Activated effector memory CD4-positive, alpha-beta T cell treated with Interleukin-2 at 50 U/mL for 16 hours (primary cell): ENCODE measurements around the gene MRPL38.

Source experiments
- DNase-seq: peaks from one replicate; pipeline ENCODE4 v3.0.0-alpha.2; 2020

The MRPL38 gene

GRCh38 chr17:75904749-75905521 lies at the start of gene MRPL38:
TSS of gene MRPL38 (minus strand) at chr17:75904884. CDS start at chr17:75904875, 9 bp downstream.
- DNase-seq, result peak; percentile 94

- no peak for DNase-seq
Measured at GRCh38 chr17:75950855-75951554, 46.3 kb upstream of the MRPL38 start.

DNA sequence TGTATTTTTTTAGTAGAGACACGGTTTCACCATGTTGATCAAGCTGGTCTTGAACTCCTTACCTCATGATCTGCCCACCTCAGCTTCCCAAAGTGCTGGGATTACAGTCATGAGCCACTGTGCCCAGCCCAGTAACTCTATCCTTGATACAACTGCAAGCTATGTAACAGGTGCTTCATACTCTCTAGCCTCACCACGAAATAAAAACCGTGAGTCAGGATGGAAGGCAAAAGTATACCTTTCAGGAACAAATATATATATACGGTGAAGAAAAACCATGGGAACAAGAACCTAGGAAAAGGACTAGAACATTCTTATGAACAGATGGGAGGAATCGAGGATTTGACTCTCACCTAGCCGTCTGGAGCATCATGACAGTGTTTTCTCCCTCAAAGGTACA lies 45.7 kb upstream of the MRPL38 start:
- no peak for DNase-seq

GRCh38 chr17:75945211-75945610 lies 40.5 kb upstream of the MRPL38 start:
- no peak for DNase-seq

DNA sequence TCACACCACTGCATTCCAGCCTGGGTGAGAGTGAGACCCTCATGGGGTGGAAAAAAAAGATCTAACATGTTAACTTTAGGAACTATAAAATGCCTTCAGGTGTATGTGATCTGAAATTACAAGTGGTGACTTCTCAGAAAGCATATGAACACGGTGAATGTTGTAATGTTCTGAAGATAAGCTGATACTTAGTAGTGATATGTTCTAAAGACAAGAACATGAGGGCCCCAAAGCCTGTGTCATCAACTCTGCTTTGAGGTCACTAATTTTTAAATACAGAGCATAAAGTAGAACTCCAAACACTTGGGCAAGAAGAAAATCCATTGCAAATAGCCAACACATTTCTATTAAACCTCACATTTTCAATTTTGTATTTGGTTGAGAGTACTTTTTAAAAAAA lies 38.8 kb upstream of the MRPL38 start:
- DNase-seq, result no peak

DNA sequence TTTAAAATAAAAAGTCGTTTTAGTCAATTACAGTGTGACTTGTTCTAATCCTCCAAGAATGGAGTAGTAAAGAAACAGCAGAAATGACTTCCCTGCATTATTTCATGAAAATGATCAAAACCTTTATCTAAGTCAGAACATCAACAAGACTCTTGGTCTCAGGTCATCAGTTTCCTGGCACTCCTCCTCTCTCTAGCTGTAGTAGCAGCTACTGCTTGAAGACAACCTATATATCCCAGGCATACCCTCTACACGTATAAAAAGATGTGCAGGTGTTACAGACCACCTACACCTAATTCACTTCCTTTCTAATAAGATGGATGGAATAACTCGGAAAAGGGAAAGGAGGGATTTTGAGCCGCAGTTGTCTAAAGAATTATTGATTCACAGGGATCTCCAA lies 37.8 kb upstream of the MRPL38 start:
- DNase-seq, result no peak

DNA sequence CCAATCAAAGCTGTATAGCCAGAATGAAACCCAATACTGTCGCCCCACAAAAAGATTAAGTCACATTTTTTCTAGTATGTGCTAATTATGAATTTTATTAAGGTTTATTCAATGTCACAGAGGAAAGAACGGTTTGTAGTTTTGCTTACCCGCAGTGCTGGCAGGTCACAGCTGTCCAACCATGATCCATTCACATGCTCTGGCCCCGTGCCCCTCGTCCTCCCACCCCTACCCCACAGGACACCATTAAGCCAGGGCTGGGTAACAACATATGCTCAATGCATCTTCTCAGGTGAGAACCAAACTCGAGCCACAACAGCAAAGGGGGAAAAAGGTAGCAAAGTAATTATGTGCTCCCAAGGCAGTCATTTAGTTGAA lies 36.7 kb upstream of the MRPL38 start:
- DNase-seq, result no peak

- peak; percentile 81 for DNase-seq
Measured at GRCh38 chr17:75940727-75941441, 36.2 kb upstream of the MRPL38 start, which contains the start of gene FBF1. TSS of gene FBF1 (minus strand) at chr17:75941042. CDS start at chr17:75938149, 2,893 bp downstream.

DNA sequence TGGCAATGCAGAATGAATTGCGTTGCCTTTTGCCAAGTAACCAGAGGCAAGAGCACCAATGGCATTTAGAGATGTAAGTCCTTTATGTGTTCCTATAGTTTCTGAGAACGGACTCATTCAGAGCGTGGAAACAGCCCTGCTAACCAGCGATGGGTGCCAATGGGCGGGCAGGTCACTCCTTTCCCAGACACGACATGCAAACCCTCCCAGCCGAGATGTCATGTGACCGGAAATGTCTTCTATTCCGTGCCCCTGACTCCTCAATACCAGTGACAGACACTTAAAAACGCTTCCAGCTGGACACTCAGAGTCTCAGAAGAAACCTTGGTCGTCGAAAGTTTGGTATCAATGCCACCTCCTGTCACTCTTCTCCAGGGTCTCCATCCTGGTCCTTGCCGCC lies 33.0 kb upstream of the MRPL38 start:
- DNase-seq, result no peak

DNA sequence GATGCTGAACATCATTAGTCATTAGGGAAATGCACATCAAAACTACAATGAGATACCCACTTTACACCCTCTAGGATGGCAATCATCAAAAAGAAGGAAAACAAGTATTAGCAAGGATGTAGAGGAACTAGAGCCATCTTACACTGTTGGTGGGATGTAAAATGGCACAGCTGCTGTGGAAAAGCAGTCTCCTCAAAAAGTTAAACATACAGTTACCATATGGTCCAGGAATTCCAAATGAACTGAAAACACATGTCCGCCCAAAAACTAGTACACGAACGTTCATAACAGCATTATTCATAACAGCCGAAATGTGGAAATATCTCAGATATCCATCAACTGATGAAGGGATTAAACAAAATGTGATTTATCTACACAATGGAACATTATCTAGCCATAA lies 29.1 kb upstream of the MRPL38 start:
- DNase-seq, result no peak

GRCh38 chr17:75932852-75933251 lies 28.2 kb upstream of the MRPL38 start:
- DNase-seq, result no peak

GRCh38 chr17:75931062-75931461 lies 26.4 kb upstream of the MRPL38 start:
- no peak for DNase-seq

GRCh38 chr17:75927286-75927922 lies 22.7 kb upstream of the MRPL38 start:
- DNase-seq, result no peak

DNA sequence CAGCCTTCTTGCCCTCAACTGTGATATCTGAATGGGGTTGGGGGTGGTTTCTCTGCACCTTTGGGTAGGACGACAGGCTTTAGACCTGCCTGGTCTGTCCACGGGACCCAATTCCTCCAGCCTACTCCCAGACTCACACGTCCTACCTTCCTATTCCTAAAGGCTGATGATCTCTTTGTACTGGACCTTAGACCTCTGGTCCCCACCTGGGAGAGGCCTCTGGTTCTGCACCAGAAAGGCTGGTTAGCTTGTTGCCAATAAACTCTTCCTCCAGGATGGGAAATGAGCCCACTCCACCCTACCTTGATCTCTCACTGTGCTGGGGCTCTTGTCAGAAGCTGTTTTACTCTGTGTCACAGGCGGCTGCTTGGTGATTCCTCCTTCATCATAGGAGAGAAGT lies 21.8 kb upstream of the MRPL38 start:
- DNase-seq, result no peak

- no peak for DNase-seq
Measured at GRCh38 chr17:75925912-75926311, 21.2 kb upstream of the MRPL38 start.

- no peak for DNase-seq
Measured at GRCh38 chr17:75925103-75925502, 20.4 kb upstream of the MRPL38 start.

- DNase-seq, result no peak
Measured at GRCh38 chr17:75922963-75923874, 18.5 kb upstream of the MRPL38 start.

DNA sequence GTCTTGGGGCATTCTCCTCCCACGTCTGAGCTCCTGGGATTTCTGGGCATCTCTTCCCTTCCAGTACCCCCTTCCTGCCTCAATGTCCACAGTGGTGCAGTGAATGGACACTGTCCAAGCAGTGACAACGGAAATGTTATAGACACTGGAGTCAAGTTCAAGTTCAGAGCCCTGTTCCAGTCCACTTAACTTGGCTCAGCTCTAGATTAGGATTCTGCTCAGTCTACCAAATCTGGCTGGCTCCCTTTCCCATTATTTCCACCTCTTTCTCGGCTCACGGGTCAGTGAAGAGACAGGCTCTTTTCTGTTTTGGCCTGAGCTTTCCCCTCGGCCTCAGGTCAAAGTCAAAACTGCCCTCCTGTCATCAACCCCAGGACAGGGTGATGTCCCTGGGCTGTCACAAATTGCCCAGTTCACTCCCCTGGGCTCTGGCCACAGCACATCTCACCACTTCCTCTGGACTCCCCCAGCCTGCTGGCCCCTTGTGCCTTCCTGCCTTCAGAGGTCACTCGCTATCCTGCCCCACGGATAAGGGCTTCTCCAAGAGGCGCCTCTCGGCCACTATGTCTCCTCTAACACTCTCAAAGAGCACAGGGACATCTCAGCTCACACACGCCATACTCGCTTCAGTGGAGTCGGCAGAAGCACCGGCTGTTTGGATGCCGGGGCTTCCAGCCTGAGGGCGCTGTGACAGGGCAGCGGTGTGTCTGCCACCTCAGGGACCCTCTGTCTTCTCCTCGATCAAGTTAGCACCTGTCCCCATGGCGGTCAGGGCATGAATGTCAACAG lies 17.7 kb upstream of the MRPL38 start:
- no peak for DNase-seq

DNA sequence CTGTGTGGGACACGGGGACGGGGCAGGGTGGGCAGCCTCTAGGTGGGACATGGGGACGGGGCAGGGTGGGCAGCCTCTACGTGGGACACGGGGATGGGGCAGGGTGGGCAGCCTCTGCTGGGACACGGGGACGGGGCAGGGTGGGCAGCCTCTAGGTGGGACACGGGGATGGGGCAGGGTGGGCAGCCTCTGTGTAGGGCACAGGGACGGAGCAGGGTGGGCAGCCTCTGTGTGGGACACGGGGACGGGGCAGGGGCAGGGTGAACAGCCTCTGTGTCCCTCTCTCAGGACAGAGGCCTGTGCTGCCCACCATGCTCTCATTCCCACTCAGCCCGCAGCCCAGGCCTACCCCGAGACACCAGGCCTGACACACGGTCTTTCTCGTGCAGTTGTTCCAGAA lies 16.9 kb upstream of the MRPL38 start:
- DNase-seq, result no peak

- no peak for DNase-seq
Measured at GRCh38 chr17:75920045-75920560, 15.4 kb upstream of the MRPL38 start.

- DNase-seq, result no peak
Measured at GRCh38 chr17:75919611-75920010, 14.9 kb upstream of the MRPL38 start.
